K562 (cell line): ENCODE results near the gene ABHD1. TPM values are rescaled to one million over a fixed set of nuclear protein-coding genes. Genes with fewer than 3 reads are reported as not detected.
A peak's percentile ranks its signal among the peaks of the same experiment; 100 is the strongest.

ENCODE experiments used
- BACH1 ChIP-seq: fragments of 200-800 bp; sonication (Bioruptor generic); IDR thresholded peaks from 2 replicates; pipeline ENCODE4 v1.6.1; 2016; ENCODE audit warnings: missing genetic modification characterization, missing compliant biosample characterization
- C11orf30 ChIP-seq: fragments of 450-650 bp; IDR thresholded peaks from 2 replicates; pipeline ENCODE4 v1.6.1; 2016; ENCODE audit warnings: low read depth, mild to moderate bottlenecking
- CBFA2T2 ChIP-seq: fragments of 450-650 bp; conservative IDR thresholded peaks from 2 replicates; pipeline ENCODE4 v1.6.1; 2017; ENCODE audit warnings: mild to moderate bottlenecking
- CBFA2T3 ChIP-seq: fragments of 450-650 bp; IDR thresholded peaks from 2 replicates; pipeline ENCODE4 v1.6.1; 2017
- L3MBTL2 ChIP-seq: fragments of 450-650 bp; IDR thresholded peaks from 2 replicates; pipeline ENCODE4 v1.6.1; 2016; ENCODE audit warnings: mild to moderate bottlenecking, moderate library complexity
- MAFF ChIP-seq: IDR thresholded peaks from 2 replicates; pipeline ENCODE4 v1.6.1; 2012; ENCODE audit warnings: low read length, improper control_type of control experiment
- MAFG ChIP-seq: fragments of 450-650 bp; conservative IDR thresholded peaks from 2 replicates; pipeline ENCODE4 v1.6.1; 2016; ENCODE audit warnings: missing genetic modification characterization, missing compliant biosample characterization
- NFRKB ChIP-seq: fragments of 450-650 bp; IDR thresholded peaks from 2 replicates; pipeline ENCODE4 v1.6.1; 2016; ENCODE audit warnings: low read depth
- NR2C2 ChIP-seq, 2 experiments: fragments of 200-800 bp in 1 of 2; sonication (Bioruptor generic) in 1 of 2; sonication (generic) in 1 of 2; formaldehyde crosslinking in 1 of 2; IDR thresholded peaks; 2 replicates each; pipeline versions ENCODE4 v1.6.1 to v1.8.0; 2016 to 2022; ENCODE audit warnings: mild to moderate bottlenecking in 1 of 2, missing compliant biosample characterization in 1 of 2, missing genetic modification characterization in 1 of 2, missing genetic modification reagents in 1 of 2
- SMARCA4 ChIP-seq: fragments of 450-650 bp; IDR thresholded peaks from 2 replicates; pipeline ENCODE4 v1.6.1; 2016
- SMARCC2 ChIP-seq: fragments of 450-650 bp; IDR thresholded peaks from 2 replicates; pipeline ENCODE4 v1.6.1; 2017; ENCODE audit warnings: antibody characterized with exemption, moderate library complexity, mild to moderate bottlenecking, low read depth
- SMARCE1 ChIP-seq: fragments of 450-650 bp; IDR thresholded peaks from 2 replicates; pipeline ENCODE4 v1.7.1; 2016; ENCODE audit warnings: mild to moderate bottlenecking
- YY1 ChIP-seq, 3 experiments: IDR thresholded peaks; 2 replicates each; pipeline ENCODE4 v1.6.1; 2011; ENCODE audit warnings: low read length in 2 of 3, mild to moderate bottlenecking in 2 of 3, moderate library complexity in 2 of 3, borderline replicate concordance in 1 of 3, control low read depth in 1 of 3, low read depth in 1 of 3; ENCODE audit not compliant: insufficient read depth in 3 of 3, insufficient replicate concordance in 2 of 3, control insufficient read depth in 1 of 3, insufficient read length in 1 of 3; ENCODE audit errors: extremely low read depth in 1 of 3
- ZNF184 ChIP-seq: sonication (generic); formaldehyde crosslinking; IDR thresholded peaks from 2 replicates; pipeline ENCODE4 v1.5.0; 2020; ENCODE audit warnings: missing genetic modification reagents
- ZNF316 ChIP-seq: fragments of 450-650 bp; IDR thresholded peaks from 2 replicates; pipeline ENCODE4 v1.6.1; 2016
- polyA plus RNA-seq, 8 experiments: library from polyadenylated mRNA; depleted of rRNA in 4 of 8; stranded (reverse) in 5 of 8; unstranded in 3 of 8; fragments of >200 nt; fragmentation: Nextera tagmentation in 2 of 8; fragmentation: Illumina TruSeq in 1 of 8; extraction: Ambion mirVana in 2 of 8; extraction: Trizol in 1 of 8; gene quantifications; 2 replicates each; pipeline versions ENCODE4 v1.2.1 to v1.2.3, GENCODE V29; 2011 to 2014; ENCODE audit warnings: inconsistent platforms in 1 of 8, missing spikeins in 1 of 8
- total RNA-seq, 7 experiments: library from RNA; depleted of rRNA in 6 of 7; stranded (reverse); fragments of >200 nt in 6 of 7; fragmentation: Illumina TruSeq in 2 of 7; extraction: Trizol in 2 of 7; gene quantifications; 2 replicates each; pipeline versions ENCODE4 v1.2.1 to v1.2.3, GENCODE V29; 2011 to 2021; ENCODE audit warnings: low replicate concordance in 1 of 7
- TF ChIP-seq, protein P1 (sequence below): fragments of 450-650 bp; formaldehyde crosslinking; IDR thresholded peaks from 2 replicates; pipeline ENCODE4 v1.4.0; 2020; ENCODE audit warnings: mild to moderate bottlenecking, moderate library complexity
- TF ChIP-seq, protein P2 (sequence below): fragments of 450-650 bp; formaldehyde crosslinking; IDR thresholded peaks from 2 replicates; pipeline ENCODE4 v1.4.0; 2020; ENCODE audit warnings: mild to moderate bottlenecking, moderate library complexity
- TF ChIP-seq, protein P3 (sequence below), 2 experiments: fragments of 200-800 bp in 1 of 2; sonication (Bioruptor generic) in 1 of 2; sonication (generic) in 1 of 2; formaldehyde crosslinking in 1 of 2; IDR thresholded peaks in 1 of 2; conservative IDR thresholded peaks in 1 of 2; 2 replicates each; pipeline versions ENCODE4 v1.5.0 to v1.6.1; 2016 to 2020; ENCODE audit warnings: missing compliant biosample characterization in 1 of 2, missing genetic modification characterization in 1 of 2, missing genetic modification reagents in 1 of 2
- TF ChIP-seq, protein P4 (sequence below): fragments of 150-350 bp; conservative IDR thresholded peaks from 2 replicates; pipeline ENCODE4 v1.6.1; 2014; ENCODE audit warnings: low read length

ABHD1 gene
- total and polyA plus RNA-seq, 9 of the 15 experiments (the other 6 are each of a cell fraction or from before 2014, with no cell fraction given) = 0.10 to 0.16 (median 0.11) TPM; not detected in 5

DNA sequence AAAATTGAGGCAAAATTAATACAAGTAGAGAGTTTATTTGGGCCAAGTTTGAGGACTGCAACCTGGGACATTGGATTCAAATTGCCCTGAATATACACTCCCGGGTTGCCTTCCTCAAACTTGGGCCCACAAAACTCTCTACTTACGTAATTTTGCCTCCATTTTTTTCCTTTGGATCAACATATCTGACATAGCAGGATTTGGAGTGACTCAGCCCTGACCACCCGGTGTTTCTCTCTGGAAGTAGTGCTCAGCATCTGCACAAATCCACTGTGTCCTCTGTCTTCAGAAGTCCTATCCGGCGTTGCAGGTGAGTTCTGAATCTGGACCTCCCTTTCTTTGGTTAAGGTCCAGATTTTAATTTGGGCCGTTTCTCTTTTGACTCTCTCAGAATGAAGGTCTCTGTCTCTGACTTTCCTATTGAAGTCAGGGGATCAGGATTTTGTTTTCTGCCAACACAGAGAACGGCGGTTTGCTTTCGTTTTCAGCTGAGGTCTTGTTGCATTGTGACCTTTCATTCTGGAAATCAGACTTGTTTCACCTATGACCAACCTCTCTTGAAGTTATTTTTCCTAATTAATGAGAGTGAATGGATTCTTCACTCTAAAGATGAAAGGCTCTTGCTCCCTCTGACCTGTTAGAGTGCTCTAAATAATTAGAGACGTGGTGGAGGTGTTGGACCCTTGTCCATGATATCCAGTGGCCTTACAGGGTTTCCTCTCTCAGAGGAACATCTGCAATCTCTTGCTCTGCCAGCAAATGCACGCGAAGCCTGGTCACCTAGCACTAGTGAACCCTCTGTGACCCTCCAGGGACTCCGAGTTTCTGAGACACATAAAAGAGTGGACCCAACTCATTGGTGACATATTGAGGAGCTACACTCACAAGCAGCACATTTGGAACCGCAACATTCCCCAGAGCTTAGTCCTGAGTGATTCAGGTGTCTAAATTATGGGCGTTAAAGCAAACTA, 38.8 kb downstream of the ABHD1 start (continued):
- TF ChIP-seq, protein P1, sequence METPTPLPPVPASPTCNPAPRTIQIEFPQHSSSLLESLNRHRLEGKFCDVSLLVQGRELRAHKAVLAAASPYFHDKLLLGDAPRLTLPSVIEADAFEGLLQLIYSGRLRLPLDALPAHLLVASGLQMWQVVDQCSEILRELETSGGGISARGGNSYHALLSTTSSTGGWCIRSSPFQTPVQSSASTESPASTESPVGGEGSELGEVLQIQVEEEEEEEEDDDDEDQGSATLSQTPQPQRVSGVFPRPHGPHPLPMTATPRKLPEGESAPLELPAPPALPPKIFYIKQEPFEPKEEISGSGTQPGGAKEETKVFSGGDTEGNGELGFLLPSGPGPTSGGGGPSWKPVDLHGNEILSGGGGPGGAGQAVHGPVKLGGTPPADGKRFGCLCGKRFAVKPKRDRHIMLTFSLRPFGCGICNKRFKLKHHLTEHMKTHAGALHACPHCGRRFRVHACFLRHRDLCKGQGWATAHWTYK (CRISPR knock-in tag) = no peak
- peak; percentile 78 for TF ChIP-seq BACH1 (tag)
- peak; percentile 74 for TF ChIP-seq MAFG
- TF ChIP-seq SMARCC2 = 0 out of 2 replicates have a peak, but pooled peaks have one; percentile 19
- TF ChIP-seq ZNF184 = no peak
- peak; percentile 25; the same call in 1 of the 2 replicates for TF ChIP-seq MAFF
- TF ChIP-seq NR2C2 (CRISPR knock-in tag; IDR thresholded peaks at IDR 0.05) = no peak
- TF ChIP-seq NR2C2 (tag; IDR thresholded peaks at IDR 0.05) = 0 out of 2 replicates have a peak, but pooled peaks have one; percentile 45
- TF ChIP-seq, protein P2, sequence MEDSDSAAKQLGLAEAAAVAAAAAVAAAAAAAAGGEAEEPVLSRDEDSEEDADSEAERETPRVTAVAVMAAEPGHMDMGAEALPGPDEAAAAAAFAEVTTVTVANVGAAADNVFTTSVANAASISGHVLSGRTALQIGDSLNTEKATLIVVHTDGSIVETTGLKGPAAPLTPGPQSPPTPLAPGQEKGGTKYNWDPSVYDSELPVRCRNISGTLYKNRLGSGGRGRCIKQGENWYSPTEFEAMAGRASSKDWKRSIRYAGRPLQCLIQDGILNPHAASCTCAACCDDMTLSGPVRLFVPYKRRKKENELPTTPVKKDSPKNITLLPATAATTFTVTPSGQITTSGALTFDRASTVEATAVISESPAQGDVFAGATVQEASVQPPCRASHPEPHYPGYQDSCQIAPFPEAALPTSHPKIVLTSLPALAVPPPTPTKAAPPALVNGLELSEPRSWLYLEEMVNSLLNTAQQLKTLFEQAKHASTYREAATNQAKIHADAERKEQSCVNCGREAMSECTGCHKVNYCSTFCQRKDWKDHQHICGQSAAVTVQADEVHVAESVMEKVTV (CRISPR knock-in tag) = no peak
- 0 out of 2 replicates have a peak, but pooled peaks have one; percentile 17 for TF ChIP-seq SMARCE1
- TF ChIP-seq YY1 (IDR thresholded peaks at IDR 0.05; ENCODE audit: borderline replicate concordance in 1 of 3, control insufficient read depth in 1 of 3, extremely low read depth in 1 of 3, insufficient read depth in 3 of 3, insufficient read length in 1 of 3, insufficient replicate concordance in 2 of 3, low read depth in 1 of 3, low read length in 2 of 3) = peak in 1 of 3 experiments; percentile 32
- TF ChIP-seq L3MBTL2 = 0 out of 2 replicates have a peak, but pooled peaks have one; percentile 20
- no peak for TF ChIP-seq NFRKB
- TF ChIP-seq ZNF316 = peak; percentile 66
- TF ChIP-seq SMARCA4 = peak; percentile 20; the same call in 1 of the 2 replicates
- TF ChIP-seq, protein P3, sequence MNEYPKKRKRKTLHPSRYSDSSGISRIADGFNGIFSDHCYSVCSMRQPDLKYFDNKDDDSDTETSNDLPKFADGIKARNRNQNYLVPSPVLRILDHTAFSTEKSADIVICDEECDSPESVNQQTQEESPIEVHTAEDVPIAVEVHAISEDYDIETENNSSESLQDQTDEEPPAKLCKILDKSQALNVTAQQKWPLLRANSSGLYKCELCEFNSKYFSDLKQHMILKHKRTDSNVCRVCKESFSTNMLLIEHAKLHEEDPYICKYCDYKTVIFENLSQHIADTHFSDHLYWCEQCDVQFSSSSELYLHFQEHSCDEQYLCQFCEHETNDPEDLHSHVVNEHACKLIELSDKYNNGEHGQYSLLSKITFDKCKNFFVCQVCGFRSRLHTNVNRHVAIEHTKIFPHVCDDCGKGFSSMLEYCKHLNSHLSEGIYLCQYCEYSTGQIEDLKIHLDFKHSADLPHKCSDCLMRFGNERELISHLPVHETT (CRISPR knock-in tag; conservative IDR thresholded peaks at IDR 0.05 in 1 of 2, IDR thresholded peaks at IDR 0.05 in 1 of 2) = no peak
- peak; percentile 33; the same call in 1 of the 2 replicates for TF ChIP-seq CBFA2T3
- 0 out of 2 replicates have a peak, but pooled peaks have one; percentile 5 for TF ChIP-seq CBFA2T2
- TF ChIP-seq, protein P4, sequence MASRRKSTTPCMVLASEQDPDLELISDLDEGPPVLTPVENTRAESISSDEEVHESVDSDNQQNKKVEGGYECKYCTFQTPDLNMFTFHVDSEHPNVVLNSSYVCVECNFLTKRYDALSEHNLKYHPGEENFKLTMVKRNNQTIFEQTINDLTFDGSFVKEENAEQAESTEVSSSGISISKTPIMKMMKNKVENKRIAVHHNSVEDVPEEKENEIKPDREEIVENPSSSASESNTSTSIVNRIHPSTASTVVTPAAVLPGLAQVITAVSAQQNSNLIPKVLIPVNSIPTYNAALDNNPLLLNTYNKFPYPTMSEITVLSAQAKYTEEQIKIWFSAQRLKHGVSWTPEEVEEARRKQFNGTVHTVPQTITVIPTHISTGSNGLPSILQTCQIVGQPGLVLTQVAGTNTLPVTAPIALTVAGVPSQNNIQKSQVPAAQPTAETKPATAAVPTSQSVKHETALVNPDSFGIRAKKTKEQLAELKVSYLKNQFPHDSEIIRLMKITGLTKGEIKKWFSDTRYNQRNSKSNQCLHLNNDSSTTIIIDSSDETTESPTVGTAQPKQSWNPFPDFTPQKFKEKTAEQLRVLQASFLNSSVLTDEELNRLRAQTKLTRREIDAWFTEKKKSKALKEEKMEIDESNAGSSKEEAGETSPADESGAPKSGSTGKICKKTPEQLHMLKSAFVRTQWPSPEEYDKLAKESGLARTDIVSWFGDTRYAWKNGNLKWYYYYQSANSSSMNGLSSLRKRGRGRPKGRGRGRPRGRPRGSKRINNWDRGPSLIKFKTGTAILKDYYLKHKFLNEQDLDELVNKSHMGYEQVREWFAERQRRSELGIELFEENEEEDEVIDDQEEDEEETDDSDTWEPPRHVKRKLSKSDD = no peak
- peak; percentile 73 for TF ChIP-seq C11orf30
